SK-N-SH (cell line): ENCODE data around the gene THEM4.

ENCODE experiments used
- CTCF ChIP-seq: fragments of 200-600 bp; sonication (generic); IDR thresholded peaks from 2 replicates; pipeline ENCODE4 v1.6.1; 2017; ENCODE audit warnings: antibody characterized with exemption, mild to moderate bottlenecking, moderate library complexity
- ELF1 ChIP-seq: IDR thresholded peaks from 2 replicates; pipeline ENCODE4 v1.4.0; 2012
- JUND ChIP-seq: IDR thresholded peaks from 2 replicates; pipeline ENCODE4 v1.4.0; 2012
- POLR2AphosphoS5 ChIP-seq: IDR thresholded peaks from 2 replicates; pipeline ENCODE4 v1.6.1; 2012; ENCODE audit warnings: low read depth, low read length
- RXRA ChIP-seq: IDR thresholded peaks from 2 replicates; pipeline ENCODE4 v1.4.0; 2012; ENCODE audit warnings: low read depth, mild to moderate bottlenecking, borderline replicate concordance
- SIN3A ChIP-seq: IDR thresholded peaks from 2 replicates; pipeline ENCODE4 v1.6.1; 2012; ENCODE audit warnings: low read depth, mild to moderate bottlenecking, low read length, moderate library complexity, borderline replicate concordance
- TAF1 ChIP-seq: IDR thresholded peaks from 2 replicates; pipeline ENCODE4 v1.6.1; 2012; ENCODE audit warnings: low read depth, mild to moderate bottlenecking, low read length, moderate library complexity, borderline replicate concordance
- USF2 ChIP-seq: fragments of 150-350 bp; IDR thresholded peaks from 2 replicates; pipeline ENCODE4 v1.6.1; 2017; ENCODE audit warnings: antibody characterized with exemption, low read length, low read depth, borderline replicate concordance

- TF ChIP-seq CTCF (no peak), SIN3A (no peak), JUND (no peak), TAF1 (no peak), POLR2AphosphoS5 (no peak), ELF1 (no peak), USF2 (no peak), RXRA (no peak)
Measured at GRCh38 chr1:151831605-151832004, 77.7 kb downstream of the THEM4 start, which contains the start of gene RORC.
